Activated naive CD8-positive, alpha-beta T cell (primary cell): ENCODE data around the gene YOD1.

Experiments
- H3K27ac Mint-ChIP-seq: one replicate; pipeline ENCODE4 v1.8.0; 2021; ENCODE audit warnings: mixed read lengths
- H3K27me3 Mint-ChIP-seq: one replicate; pipeline ENCODE4 v1.8.0; 2021; ENCODE audit warnings: mixed read lengths
- H3K36me3 Mint-ChIP-seq: one replicate; pipeline ENCODE4 v1.8.0; 2021; ENCODE audit warnings: mixed read lengths
- H3K4me1 Mint-ChIP-seq: one replicate; pipeline ENCODE4 v1.8.0; 2021; ENCODE audit warnings: low read depth, mixed read lengths
- H3K4me3 Mint-ChIP-seq: one replicate; pipeline ENCODE4 v1.8.0; 2021; ENCODE audit warnings: mild to moderate bottlenecking, mixed read lengths
- H3K9me3 Mint-ChIP-seq: one replicate; pipeline ENCODE4 v1.8.0; 2021; ENCODE audit warnings: low read depth, mixed read lengths

YOD1 gene

DNA sequence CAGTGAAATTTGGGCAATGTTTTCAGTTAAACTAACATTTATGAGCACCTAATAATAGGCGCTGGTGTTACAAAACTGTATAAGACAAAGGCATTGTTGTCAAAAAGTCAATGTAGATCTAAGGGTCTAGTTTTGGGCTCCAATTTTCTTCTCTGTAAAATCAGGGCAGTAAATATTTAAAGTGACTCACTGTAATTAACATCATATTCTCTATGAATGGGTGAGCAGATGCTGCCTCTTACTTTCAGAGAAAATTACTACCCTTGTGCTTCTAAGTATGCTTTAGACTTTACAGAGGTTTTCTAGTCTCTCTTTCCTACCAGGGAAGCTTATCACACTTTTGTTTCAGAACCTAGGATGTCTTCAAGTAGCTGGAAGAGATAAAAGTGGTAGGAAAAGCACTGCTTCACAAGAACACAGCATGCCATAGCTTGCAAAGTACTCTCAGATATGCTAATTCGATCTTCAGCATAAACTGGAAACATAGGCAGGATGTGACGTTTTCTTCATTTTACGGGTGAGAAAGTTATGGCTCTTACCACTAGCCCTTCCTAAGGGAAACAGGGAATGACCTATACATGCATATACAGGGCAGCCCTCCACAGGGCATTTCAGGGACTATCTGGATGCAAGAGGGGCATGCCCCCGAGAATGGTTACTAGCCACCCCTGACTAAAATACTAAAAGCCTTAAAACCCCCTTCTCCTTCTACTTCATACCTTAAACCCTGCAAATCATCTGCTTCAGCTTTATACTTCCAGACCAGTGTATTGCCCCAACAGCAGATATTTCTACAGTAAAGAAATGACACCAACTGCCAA, 21.1 kb downstream of the YOD1 start:
- H3K27me3 Mint-ChIP-seq = peaks cover 29% of the 10 kb centered on the region
- H3K4me3 Mint-ChIP-seq = no peak overlapping the region
- H3K27ac Mint-ChIP-seq = no peak overlapping the region
- no peaks in the 10 kb centered on the region for H3K4me1 Mint-ChIP-seq
- H3K36me3 Mint-ChIP-seq = no peaks in the 10 kb centered on the region
- H3K9me3 Mint-ChIP-seq = no peaks in the 10 kb centered on the region

DNA sequence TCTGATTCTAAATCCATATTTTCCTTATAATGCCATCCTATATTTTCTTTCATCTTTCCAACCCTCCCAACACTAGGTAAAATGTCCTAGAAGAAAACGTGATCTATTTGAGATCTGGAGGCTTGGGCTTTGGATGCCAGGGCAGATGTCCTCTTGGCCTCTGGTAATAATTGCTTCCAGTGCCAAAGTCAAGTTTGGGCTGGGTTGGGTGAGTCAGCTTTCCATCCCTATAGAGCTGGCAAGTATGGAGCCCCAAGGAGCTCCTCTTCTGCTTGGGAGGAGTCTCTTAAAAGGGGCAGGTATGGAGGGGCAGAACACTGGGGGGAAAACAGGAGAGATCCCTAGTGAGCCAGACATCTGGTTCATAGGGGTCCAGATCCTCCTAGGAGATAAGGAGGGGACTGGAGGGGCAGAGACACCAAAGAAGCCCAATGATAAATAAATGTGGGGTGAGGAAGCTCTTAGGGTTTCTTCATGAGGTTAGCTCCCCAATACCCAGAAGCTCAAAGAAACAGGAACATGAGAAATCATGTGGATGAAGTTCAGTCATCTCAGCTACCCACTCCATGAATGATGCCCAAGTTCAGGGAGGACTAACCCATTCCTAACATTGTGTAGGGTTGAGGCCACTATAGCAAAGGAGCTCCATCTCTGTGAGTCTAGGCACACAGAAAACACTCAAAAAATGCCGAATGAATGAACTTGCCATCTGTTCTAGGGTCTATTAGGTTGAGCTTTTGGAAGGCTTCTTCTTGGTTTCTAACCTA, 21.9 kb downstream of the YOD1 start:
- no peaks in the 10 kb centered on the region for H3K36me3 Mint-ChIP-seq
- H3K27me3 Mint-ChIP-seq = peaks cover 28% of the 10 kb centered on the region
- no peaks in the 10 kb centered on the region for H3K4me1 Mint-ChIP-seq

DNA sequence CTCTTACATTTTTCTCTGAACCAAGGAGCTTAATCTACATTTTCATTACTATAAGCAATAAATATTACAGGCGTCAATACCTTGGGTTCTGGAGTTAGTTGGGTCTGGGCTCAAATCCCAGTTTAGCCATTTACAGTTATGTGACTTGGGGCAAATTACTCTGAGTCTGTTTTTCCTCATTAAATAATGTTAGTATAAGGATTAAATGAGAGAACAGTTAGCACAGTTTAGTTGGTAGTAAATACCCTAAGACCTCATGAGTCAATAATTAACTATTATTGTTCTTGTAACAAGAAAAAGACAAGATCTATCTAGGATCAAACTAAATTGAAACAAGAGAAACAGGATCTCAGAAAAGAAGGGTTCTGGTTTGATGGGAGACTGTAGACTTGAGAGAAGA, 23.1 kb downstream of the YOD1 start:
- Mint-ChIP-seq H3K27me3 (peaks cover 28% of the 10 kb centered on the region), H3K27ac (no peak overlapping the region), H3K36me3 (no peaks in the 10 kb centered on the region), H3K9me3 (no peaks in the 10 kb centered on the region), H3K4me3 (no peak overlapping the region), H3K4me1 (no peaks in the 10 kb centered on the region)

More for the DNA sequence above, 21.9 kb downstream of the YOD1 start:
- Mint-ChIP-seq H3K9me3 (no peaks in the 10 kb centered on the region), H3K27ac (no peak overlapping the region), H3K4me3 (no peak overlapping the region)

DNA sequence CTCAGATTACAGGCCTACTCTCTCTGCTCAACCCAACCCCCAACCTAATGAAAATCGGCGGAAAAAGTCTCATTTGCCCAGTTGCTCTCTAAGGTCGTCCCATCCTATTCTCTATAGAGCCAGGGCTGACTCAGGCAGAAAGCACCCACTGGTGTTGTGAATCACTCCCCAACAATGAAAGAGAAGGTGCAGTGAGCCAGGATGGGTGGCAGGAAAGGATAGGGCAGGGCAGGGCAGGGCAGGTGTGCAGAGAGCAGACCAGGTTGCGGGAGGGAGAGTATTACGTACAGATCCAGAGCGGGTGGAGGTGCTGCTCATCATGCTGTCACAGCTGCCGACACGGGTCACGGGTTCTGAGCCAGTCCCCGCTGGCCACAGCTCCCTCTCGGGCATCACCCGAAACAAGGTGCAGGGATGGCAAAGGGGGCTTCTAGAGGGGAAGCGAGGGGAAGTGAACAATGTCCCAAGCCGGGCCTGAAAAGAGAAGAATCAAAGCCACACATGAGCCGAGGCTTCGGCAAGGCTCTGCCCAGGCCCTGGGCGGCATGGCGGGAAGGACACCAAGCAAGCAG, 23.7 kb downstream of the YOD1 start:
- Mint-ChIP-seq H3K4me1 (no peaks in the 10 kb centered on the region), H3K4me3 (no peak overlapping the region), H3K27me3 (peaks cover 28% of the 10 kb centered on the region), H3K9me3 (no peaks in the 10 kb centered on the region), H3K27ac (no peak overlapping the region), H3K36me3 (no peaks in the 10 kb centered on the region)

DNA sequence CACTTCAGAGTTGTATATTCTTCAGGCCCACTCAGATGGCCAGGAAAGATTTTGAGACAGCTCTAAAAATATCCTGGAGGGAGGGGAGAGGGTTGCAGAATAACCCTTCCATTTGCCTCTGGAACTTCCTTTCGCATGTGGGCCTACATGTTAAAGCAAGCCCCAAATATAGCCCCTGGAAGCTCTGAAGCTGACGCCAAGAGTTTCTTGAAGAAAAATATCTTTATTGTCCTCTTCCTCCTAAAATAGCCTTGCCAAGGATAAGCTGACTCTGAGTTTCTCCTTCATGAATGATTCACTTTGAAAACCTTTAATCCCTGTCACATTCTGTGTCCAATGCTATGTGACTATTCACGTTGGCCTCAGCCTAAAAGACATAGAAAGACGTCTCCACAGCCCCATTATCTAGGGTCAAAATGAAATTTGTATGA, 24.9 kb downstream of the YOD1 start:
- H3K4me1 Mint-ChIP-seq = no peaks in the 10 kb centered on the region
- no peak overlapping the region for H3K27ac Mint-ChIP-seq
- no peaks in the 10 kb centered on the region for H3K36me3 Mint-ChIP-seq
- H3K9me3 Mint-ChIP-seq = no peaks in the 10 kb centered on the region
- H3K27me3 Mint-ChIP-seq = peaks cover 22% of the 10 kb centered on the region
- no peak overlapping the region for H3K4me3 Mint-ChIP-seq

DNA sequence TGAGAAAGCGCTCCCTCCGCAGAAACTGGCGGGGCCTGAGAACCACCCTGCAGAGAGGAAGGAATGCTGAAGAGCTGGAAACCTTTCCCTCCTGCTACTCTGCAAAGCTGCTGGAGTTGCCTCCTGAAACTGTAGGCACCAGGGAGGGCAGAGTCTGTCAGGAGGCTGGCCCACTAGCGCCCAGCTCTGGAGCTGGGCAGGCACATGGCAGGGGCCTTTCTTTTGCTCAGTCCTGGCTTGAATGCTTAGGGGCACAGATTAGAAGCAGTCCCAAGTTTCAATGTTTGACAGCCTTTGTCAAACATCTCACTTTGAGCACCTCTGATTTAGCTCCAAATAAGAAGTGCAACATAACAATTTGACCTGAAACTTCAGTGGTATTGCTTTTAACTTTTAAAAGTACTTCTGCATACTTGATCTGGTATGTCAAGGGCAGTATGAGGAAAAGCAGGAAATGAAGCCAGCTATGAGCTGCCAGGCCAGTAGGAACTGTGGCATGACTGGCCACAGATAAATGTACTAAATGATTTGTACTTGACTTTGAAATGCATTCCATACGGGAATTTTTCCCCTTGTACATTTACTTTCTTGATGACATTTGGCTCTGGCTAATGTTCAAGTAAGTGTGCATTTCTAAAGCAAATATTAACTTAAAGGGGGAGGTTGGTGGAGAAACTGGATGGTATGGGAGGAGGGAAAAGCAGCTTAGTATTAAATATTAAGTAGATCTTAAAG, 25.7 kb downstream of the YOD1 start:
- Mint-ChIP-seq H3K9me3 (no peaks in the 10 kb centered on the region), H3K27me3 (peaks cover 20% of the 10 kb centered on the region), H3K36me3 (no peaks in the 10 kb centered on the region), H3K4me3 (no peak overlapping the region), H3K4me1 (no peaks in the 10 kb centered on the region), H3K27ac (no peak overlapping the region)

DNA sequence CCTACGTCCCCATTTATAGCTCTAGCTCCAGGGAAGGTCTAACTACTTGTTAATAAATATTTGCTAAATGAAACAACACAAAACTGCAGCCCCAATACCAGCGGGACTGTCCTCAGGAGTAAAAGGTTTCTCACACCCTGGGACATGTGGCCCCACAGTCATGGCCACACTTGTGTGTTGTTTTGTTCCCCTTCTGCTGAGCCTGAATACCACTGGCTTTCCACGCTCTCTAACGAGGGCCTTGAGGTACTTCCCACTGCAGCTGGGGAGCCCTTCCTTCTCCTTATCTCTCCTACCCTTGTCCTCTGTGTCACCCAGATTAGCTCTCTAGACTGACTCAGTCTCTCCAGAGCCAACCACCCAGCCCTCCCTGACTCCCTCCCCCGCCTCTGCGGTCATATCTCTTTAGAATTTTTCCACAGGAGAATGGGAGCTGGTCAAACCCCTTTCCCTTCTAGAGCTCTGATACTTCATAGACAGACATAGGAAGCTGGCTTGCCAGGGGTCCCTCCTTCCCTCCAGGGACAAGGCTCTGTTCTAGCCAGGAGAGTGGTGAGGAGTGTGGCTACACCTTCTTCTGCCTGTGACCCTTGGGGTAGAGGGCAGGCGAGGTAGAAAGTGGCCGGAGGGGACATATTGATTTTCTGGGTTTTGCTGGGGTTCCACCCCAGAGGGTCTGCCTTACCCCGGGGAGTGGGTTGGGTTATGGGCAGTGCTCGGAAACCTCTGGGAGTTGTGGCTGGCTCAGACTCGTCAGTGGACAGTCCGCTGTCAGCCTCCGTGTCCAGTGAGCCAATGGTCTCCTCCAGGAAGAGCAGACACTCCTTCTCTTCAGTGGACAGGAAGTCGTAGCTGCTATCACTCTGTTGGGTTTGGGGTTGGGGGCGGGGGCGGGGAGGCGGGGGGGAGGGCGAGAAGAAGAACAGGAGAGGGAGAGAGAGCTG, 26.5 kb downstream of the YOD1 start:
- Mint-ChIP-seq H3K27ac (no peak overlapping the region), H3K36me3 (no peaks in the 10 kb centered on the region), H3K4me1 (no peaks in the 10 kb centered on the region), H3K27me3 (peaks cover 16% of the 10 kb centered on the region), H3K9me3 (no peaks in the 10 kb centered on the region), H3K4me3 (no peak overlapping the region)

DNA sequence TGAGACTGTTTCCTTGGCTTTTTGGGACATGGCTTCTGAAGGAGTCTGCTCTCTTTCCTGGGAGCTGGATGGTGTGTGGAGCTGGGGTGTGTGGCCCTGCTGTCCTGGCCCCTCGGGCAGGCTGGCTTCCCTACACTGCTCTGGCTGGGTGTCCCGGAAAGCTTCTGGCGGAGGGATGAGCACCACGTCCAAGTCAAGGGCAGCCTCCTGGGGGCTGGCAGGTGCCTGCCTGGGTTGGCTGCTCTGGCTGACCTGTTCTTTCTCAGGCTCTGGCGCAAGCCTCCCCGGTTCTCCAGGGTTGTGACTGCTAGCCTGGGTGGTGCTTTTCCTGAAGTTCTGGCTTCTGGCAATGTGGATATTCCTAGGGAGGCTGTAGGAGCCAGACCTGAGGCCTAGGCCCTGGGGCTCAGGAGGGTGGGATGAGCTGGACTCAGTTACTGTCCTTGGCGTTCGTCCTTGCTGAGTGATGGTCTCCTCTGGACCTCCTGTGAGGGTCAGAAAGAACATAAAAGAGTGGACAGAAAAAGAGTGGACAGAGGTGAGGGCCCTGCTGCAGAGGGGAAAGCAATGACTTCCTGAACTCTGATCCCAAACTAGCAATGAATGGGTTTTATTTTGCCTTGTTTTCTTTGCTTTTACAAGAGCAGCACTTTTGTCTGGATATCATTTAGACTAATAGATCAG, 27.9 kb downstream of the YOD1 start:
- no peaks in the 10 kb centered on the region for H3K9me3 Mint-ChIP-seq
- H3K27me3 Mint-ChIP-seq = peaks cover 7% of the 10 kb centered on the region
- H3K4me1 Mint-ChIP-seq = no peaks in the 10 kb centered on the region
- H3K36me3 Mint-ChIP-seq = no peaks in the 10 kb centered on the region
- no peak overlapping the region for H3K4me3 Mint-ChIP-seq
- no peak overlapping the region for H3K27ac Mint-ChIP-seq

DNA sequence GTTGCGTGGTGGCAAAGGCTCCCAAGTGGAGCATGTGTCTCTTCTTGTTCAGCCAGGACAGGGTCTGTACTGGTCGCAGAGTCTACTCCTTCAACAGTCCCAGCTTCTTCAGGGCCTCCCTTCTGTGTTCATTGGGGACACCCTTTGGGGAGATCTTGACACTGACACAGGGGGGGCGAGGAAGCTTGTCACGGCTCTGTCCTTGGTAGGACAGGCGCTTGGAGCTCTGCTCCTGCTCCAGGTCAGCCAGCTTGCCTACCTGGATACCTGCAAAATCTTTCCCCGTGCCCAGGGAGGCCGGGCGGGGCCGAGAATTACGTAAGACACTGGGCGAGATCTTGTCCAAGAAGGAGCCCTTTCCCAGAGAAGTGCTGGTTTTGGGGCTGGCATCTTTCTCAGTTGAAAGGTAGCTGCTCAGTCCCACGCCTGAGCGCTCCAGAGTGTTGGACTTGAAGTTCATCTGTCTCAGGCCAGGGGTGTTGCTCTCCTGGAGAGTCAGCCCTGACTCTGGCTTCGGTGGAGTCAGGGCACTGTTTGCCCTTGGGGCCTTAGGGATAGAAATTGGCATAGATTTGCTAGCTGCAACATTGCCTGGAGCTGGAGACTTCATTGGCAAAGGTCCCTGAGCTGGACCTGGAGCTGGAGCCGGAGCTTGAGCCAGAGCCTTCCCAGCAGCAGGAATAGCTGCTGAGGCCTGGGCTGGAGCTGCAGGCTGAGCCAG, 29.0 kb downstream of the YOD1 start:
- Mint-ChIP-seq H3K27ac (no peak overlapping the region), H3K4me3 (no peak overlapping the region), H3K36me3 (no peaks in the 10 kb centered on the region), H3K27me3 (peaks cover 3% of the 10 kb centered on the region), H3K4me1 (no peaks in the 10 kb centered on the region), H3K9me3 (no peaks in the 10 kb centered on the region)

DNA sequence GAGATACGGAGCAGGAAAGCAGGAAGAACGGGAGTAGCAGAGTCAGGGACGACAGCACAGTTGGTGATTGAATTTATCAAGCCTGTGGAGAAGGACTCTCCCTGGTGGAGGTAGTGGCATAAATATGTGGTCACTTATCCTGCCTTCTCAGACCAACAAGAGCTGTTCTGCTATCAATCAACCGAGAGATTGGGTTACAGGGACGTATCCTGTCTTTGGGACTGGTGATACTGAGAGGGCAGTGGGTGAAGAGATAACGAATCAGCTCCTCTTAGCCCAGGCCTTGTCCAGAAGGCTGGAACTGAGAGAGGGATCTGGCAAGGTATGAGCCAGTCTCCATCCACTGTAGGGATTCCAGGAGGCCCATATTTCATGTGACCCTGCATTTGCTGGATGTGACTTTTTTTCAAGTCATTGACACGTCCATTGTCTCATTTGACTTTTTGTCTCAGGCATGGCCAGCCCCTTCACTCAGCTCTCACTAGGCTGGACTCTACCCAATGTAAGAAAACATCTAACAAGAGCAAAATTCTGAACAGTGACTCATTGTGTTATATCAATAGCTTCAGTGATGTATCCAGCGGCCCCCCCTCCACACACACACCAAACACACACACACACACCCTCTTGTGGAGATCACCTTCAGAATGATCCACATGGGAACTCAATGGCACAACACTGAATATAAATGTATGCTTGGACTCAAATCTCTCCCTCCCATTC, 29.7 kb downstream of the YOD1 start:
- H3K4me3 Mint-ChIP-seq = no peak overlapping the region
- no peaks in the 10 kb centered on the region for H3K9me3 Mint-ChIP-seq
- no peaks in the 10 kb centered on the region for H3K4me1 Mint-ChIP-seq
- H3K27ac Mint-ChIP-seq = no peak overlapping the region
- H3K36me3 Mint-ChIP-seq = no peaks in the 10 kb centered on the region
- peaks cover 2% of the 10 kb centered on the region for H3K27me3 Mint-ChIP-seq

DNA sequence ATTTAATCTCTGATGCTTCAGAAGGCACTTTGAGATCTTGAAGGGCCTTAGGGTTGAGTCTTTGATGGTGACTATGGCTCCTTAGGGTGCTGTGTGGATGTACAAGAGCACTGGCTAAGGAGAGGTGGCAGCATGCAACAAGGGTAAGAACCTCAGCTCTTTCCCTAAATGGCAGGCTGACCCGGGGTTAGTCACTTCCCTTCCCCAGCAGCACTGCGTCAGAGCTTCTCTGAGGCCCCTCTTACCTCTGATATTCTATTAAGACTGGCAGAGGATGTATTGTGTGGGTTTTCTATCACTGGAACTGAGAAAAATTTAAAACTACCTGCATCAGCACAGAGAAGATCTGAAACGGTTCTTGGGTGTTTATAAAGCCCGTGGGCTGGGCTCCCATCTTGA, 30.3 kb downstream of the YOD1 start:
- Mint-ChIP-seq H3K27ac (no peak overlapping the region), H3K36me3 (no peaks in the 10 kb centered on the region), H3K4me1 (no peaks in the 10 kb centered on the region), H3K9me3 (no peaks in the 10 kb centered on the region), H3K4me3 (no peak overlapping the region), H3K27me3 (peaks cover 2% of the 10 kb centered on the region)

DNA sequence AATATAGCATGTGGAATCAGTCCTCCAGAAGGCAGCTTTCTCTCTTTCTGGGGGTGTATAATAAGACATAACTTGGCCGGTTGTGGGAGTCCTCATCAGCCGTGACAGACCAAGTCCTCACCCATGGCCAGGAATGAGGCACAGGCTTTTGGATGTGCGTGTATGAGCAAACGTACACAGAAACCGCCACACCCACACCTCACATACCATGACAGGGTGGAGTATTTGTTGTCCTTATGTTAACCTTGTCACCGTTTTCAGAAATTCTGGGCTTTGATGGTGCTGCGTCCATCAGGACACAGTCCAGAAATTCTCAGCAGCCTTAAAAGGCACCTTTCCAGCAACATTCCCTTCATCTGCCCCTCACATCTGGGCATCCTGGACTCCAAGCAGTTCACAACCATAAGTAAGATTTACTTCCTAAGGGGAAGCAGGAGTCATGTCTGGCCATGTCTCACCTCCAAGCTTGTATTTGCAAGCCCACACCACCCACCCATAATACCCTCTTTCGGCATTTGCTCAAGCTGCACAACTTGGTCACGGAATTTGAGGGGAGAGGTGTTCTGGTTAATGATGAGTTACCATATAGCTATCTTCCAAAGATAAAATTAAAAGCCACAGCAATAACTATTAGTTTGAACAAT, 30.8 kb downstream of the YOD1 start:
- Mint-ChIP-seq H3K4me3 (no peak overlapping the region), H3K27ac (no peak overlapping the region), H3K4me1 (no peaks in the 10 kb centered on the region), H3K9me3 (no peaks in the 10 kb centered on the region), H3K36me3 (no peaks in the 10 kb centered on the region), H3K27me3 (no peaks in the 10 kb centered on the region)
